ENCODE measurements around the gene RMRP.

RMRP gene

GRCh38 chr9:35657546-35658136 lies at the start of gene RMRP:
Gene RMRP (minus strand): TSS chr9:35658019.
- DNase-seq (ENCODE audit: low read depth), result peak; percentile 100

DNA sequence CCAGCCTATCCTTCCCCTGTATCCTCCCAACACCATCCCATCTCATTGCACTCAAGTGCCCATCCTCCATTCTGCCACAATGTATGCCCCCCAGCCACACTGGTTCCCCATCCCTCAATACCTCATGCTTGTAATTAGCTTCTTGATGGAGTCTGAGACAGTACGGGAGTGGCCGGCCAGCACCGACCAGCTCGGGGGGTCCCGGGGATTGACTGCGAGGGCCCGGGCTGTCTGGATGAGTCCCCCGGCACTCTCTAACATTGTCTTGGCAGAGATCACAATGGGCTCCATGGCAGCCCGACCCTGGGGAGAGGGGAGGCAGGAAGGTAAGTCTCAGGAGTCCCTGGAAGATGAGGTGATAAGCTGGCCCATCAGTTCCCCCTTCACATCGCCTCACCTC lies 49.1 kb upstream of the RMRP start:
- DNase-seq (ENCODE audit: low read depth), result no peak

DNA sequence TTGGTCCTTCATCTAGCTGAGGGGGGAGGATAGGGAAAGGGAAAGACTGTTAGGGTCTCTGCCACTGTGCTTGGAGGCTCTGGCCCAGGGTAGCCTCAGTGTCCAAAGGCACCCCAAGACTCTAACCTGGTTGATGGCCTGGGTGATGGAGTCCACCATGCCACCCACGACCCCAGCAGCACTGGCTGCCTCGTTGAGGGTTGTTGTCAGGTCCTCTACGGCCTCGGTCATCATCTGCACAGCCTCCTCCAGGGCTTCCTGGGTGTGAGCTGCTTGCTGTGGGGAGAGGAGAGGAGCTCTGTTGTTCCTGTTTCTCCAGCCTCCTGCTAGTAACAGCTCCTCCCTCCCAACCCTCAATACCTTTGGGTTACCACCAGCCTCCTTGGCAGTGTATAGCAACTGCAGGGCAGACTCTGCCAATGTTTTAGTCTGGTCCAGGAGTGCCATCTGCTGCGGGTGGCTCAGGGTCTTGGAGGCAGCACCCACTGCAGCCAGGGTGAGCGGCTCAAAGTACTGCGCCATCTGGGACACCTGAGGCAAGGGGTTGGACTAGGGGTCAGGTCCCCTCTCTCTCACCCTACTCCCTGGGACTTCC lies 48.1 kb upstream of the RMRP start:
- DNase-seq (ENCODE audit: low read depth), result no peak

- no peak for DNase-seq (ENCODE audit: low read depth)
These were observed 47.6 kb upstream of the RMRP start for GRCh38 chr9:35705372-35705771.

DNA sequence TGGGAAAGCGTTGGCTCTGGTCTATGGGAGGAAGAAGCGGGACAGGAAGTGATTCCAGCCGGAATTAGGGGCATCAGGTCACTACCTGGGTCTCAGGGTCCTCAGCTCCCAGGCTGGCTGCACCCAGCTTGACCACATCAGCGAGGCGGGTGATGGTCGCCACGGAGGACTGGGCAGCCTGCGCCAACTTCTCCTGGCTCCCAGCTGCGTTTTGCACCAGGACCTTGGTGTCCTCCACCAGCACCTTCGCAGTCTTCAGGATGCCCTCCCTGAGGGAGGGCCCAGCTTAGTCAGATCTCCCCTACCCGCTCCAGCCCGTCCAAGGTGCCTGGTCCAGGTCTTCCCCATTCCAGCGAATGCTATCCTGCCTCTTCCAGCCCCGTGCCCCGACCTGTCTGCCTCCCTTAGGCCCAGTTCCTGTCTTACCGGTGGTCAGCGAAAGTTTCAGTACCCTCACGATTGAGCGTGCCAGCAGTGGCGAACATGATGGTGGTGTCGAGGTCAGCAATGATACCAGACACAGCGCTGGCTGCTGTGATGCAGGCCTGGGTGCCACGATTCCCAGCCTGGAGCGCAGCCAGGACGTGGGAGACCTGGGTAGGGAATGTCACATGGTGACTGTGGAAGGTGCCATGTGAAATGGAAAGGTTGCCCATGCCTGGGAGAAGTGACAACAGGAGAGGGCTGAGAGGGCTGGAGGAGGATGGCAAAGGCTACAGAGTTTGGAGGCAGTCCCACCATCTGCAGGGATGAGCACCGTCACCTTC lies 46.3 kb upstream of the RMRP start:
- DNase-seq (ENCODE audit: low read depth), result no peak

- peak; percentile 62 for DNase-seq (ENCODE audit: low read depth)
These were observed 44.9 kb upstream of the RMRP start for GRCh38 chr9:35702696-35703095.

DNA sequence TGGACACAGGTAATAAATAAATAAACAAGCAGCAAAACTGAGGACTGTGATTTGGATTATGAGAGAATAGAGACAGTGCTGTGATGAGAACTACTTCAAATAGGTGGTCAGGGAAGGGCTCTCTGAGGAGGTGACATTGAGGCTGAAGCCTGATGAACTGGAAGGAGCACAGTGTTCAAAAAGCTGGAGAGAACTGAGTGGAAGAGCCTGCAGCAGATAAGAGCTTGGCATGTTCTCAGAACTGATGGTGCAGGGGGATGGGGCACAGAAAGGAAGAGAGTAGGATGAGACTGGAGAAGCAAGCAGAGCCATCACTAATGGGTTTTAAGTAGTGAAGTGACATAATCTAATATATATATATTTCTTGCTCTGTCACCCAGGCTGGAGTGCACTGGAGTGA lies 43.1 kb upstream of the RMRP start:
- no peak for DNase-seq (ENCODE audit: low read depth)

GRCh38 chr9:35700031-35700430 lies 42.2 kb upstream of the RMRP start:
- no peak for DNase-seq (ENCODE audit: low read depth)

DNA sequence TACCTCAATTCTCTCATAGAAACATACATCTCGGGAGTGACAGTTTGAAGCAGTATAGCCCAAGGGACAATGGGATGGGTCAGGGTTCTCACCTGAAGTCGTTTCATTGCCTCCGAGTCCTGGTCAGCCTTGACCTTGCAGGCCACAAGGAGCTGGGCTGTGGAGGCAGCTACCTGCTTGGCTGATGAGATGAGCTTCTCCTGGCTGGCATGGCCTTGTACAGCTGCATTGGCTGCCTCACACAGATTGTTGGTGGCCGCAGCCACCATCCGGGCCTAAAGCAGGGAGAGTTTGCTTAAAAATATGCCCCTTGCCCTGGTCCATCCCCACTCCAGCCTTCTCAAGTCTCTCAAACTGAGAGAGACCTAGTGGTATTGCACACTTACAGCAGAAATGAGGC lies 40.4 kb upstream of the RMRP start:
- no peak for DNase-seq (ENCODE audit: low read depth)

GRCh38 chr9:35697486-35697885 lies 39.7 kb upstream of the RMRP start:
- no peak for DNase-seq (ENCODE audit: low read depth)

- peak; percentile 31 for DNase-seq (ENCODE audit: low read depth)
These were observed 38.8 kb upstream of the RMRP start for GRCh38 chr9:35696520-35697215.

DNA sequence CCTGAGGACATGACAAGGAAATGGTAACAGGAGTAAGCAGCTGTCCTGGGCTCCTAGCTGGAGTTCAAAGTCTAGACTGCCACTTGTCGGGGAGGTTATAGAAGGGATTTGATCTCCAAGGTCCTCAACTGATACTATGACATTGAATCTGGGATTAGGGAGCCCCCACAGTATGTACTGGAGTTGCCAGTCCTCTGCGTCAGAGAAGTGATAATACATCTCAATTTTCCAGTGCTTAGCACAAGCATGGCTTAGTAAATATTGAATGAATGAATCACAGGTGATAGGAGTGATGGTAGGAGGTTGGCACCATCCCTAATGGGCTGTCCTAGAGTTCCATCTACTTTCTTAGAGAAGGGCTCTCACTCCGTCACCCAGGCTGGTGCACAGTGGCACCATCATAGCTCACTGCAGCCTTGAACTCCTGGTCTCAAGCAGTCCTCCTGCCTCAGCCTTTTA lies 38.2 kb upstream of the RMRP start:
- no peak for DNase-seq (ENCODE audit: low read depth)

DNA sequence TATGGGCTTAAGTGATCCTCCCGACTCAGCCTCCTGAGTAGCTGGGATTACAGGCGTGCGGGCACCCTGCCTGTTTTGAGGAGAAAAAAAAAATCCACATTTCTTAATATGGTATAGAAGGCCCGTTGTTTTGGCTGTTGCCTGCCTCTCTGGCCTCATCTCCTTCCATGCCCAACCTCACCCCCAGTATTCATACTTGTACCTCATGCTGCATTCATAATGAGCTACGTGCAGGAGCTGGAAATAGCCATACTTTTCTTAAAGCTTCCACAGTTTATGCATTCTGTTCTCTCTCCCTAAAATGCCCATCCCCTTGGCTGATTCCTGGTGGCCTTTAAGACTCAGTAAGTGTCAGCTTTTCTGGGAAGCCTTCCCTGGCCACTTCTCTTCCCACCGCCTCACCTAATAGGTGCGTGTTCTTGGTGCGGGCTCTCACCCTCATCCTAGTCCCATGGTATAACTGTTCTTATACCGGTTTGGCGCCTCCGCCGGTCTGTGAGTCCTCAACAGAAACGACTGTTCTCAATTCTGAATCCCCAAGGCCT lies 34.0 kb upstream of the RMRP start:
- DNase-seq (ENCODE audit: low read depth), result no peak

DNA sequence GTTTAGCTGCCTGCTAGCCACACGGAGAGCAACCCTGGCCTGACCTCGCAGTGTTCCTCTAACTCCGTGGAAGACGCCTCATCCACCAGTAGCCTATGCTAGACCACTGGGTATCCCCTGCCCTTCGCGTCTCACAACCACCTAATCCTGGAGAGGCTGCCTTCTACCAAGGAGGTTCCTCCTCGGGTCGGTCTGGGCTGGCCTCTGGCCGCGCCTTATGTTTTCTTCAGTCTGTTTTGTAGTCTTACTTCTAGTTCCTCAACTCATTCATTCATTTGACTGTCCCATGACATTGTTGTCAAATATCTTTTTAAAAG lies 33.5 kb upstream of the RMRP start:
- DNase-seq (ENCODE audit: low read depth), result no peak

DNA sequence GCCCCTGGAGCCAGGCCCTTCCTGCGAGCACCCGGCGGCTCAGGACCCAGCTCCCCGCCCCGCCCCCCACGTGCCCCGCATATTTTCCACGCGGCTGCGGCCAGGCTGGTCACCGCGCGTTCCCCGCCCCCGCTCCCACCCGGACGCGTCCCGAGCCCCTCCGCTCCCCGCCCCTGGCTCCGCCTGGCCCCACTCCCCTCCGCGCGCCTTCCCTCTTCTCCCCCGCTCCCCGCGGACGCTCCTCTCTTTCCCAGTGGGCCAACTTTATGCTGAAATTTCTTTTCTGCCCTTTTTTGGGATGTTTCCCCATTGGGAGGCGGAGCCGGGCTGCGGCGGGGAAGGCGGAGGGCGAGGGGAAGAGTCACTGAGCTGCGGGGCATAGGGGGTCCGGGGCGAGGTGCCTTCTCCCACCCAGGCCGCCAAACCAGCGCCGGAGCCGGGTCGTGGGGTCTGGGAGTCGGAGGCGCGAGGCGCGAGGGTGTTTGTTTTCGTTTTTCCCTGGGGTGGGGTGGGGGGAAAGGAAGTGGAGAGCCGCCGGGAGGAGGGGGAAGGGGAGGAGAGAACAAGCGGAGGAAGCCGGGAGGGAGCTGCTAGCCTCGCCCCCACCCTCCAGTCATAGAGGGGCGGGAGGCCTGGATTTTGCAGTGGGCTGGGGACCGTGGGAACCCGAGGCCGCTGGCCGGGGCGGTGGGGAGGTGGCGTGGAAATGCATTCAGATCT lies 33.0 kb upstream of the RMRP start:
- peak; percentile 83 for DNase-seq (ENCODE audit: low read depth)

- DNase-seq (ENCODE audit: low read depth), result no peak
These were observed 32.4 kb upstream of the RMRP start for GRCh38 chr9:35690294-35690613.

GRCh38 chr9:35689542-35690293 lies 31.9 kb upstream of the RMRP start, which contains the start of gene TPM2:
Gene TPM2 (minus strand): TSS chr9:35689925. CDS start chr9:35689817, 108 bp downstream.
- DNase-seq (ENCODE audit: low read depth), result peak; percentile 90

GRCh38 chr9:35688558-35689541 lies 31.0 kb upstream of the RMRP start:
- DNase-seq (ENCODE audit: low read depth), result peak; percentile 74

DNA sequence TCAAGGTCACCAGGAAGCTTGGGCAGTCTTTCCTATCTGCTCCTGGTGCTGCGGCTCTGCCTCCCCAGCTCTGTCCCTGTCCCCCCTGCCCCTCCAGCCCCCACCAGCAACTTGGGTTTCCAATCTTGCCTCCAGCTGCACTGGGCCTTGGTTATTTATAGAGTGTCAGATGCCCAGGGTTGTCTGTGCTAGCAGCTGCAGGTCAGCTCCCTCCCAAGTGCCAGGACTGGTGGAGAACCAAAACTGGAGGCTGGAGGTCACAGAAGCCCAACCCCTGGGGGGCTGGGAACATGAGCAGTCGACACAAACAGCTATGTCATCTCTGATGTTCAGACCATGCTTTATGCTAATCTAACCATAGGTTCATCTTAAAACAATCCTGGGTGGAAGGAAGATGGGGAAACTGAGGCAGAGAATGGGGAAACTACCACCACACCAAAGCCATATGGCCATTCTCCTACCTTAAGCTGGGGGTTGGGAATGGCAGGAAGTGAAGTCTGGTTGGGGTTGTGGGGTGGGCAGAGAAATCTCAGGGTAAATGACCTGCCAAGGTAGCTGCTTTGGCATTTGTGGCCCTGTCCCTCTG lies 30.2 kb upstream of the RMRP start:
- DNase-seq (ENCODE audit: low read depth), result no peak

DNA sequence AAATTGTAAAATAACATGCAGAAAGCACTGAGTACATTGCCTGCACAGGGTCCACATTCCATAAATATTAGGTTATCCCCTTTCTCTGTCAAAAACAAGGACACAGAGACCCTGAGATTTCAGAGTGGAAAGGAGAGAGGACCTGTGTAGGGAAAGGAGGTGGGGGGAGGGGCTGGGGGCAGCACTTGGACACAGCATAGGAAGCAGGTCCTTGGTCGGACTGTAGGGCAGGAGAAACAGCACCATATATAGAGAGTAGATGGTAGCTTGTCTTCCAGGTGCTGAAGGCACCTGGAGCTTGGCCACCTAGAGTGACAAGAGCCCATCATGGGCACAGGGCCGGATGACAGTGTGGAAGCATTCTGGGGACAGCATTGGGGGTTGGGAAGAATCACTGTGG lies 29.5 kb upstream of the RMRP start:
- DNase-seq (ENCODE audit: low read depth), result no peak

All from fibroblast of gingiva (primary cell).